ENCODE data around the gene CCT5.
"Not testable (repeated sequence)": the region's sequence is repeated elsewhere in the genome, so short reads cannot be mapped to it uniquely, and the experiment has no call there.

CCT5 gene

GRCh38 chr5:10277773-10278630 lies 27.9 kb downstream of the CCT5 start:
- no peak for DNase-seq (ENCODE audit: low read depth, low spot score)

GRCh38 chr5:10278658-10279279 lies 28.7 kb downstream of the CCT5 start:
- DNase-seq (ENCODE audit: low read depth, low spot score), result no peak

- DNase-seq (ENCODE audit: low read depth, low spot score), result no peak
These were observed 29.2 kb downstream of the CCT5 start for GRCh38 chr5:10279328-10279727.

GRCh38 chr5:10279925-10280720 lies 30.0 kb downstream of the CCT5 start:
- no peak for DNase-seq (ENCODE audit: low read depth, low spot score)

GRCh38 chr5:10283927-10284635 lies 34.0 kb downstream of the CCT5 start:
- peak; percentile 94 for DNase-seq (ENCODE audit: low read depth, low spot score)

- not testable (repeated sequence) for DNase-seq (ENCODE audit: low read depth, low spot score)
These were observed 35.3 kb downstream of the CCT5 start for GRCh38 chr5:10285362-10285761.

- DNase-seq (ENCODE audit: low read depth, low spot score), result no peak
These were observed 36.2 kb downstream of the CCT5 start for GRCh38 chr5:10286162-10286861.

GRCh38 chr5:10286862-10287227 lies 36.8 kb downstream of the CCT5 start:
- no peak for DNase-seq (ENCODE audit: low read depth, low spot score)

GRCh38 chr5:10288592-10289219 lies 38.6 kb downstream of the CCT5 start:
- no peak for DNase-seq (ENCODE audit: low read depth, low spot score)

- DNase-seq (ENCODE audit: low read depth, low spot score), result no peak
These were observed 39.3 kb downstream of the CCT5 start for GRCh38 chr5:10289353-10289752.

GRCh38 chr5:10289991-10290390 lies 39.9 kb downstream of the CCT5 start:
- no peak for DNase-seq (ENCODE audit: low read depth, low spot score)

GRCh38 chr5:10290438-10290837 lies 40.4 kb downstream of the CCT5 start:
- DNase-seq (ENCODE audit: low read depth, low spot score), result no peak

- DNase-seq (ENCODE audit: low read depth, low spot score), result no peak
These were observed 41.7 kb downstream of the CCT5 start for GRCh38 chr5:10291692-10292339.

- DNase-seq (ENCODE audit: low read depth, low spot score), result no peak
These were observed 44.0 kb downstream of the CCT5 start for GRCh38 chr5:10293907-10294662.

GRCh38 chr5:10295619-10296326 lies 45.7 kb downstream of the CCT5 start:
- DNase-seq (ENCODE audit: low read depth, low spot score), result no peak

- no peak for DNase-seq (ENCODE audit: low read depth, low spot score)
These were observed 47.6 kb downstream of the CCT5 start for GRCh38 chr5:10297646-10298204.

GRCh38 chr5:10300246-10300645 lies 50.2 kb downstream of the CCT5 start:
- DNase-seq (ENCODE audit: low read depth, low spot score), result no peak

GRCh38 chr5:10301266-10301665 lies 51.2 kb downstream of the CCT5 start:
- no peak for DNase-seq (ENCODE audit: low read depth, low spot score)
